ENCODE results near the gene RBM15. TPM values are rescaled to one million over a fixed set of nuclear protein-coding genes. Genes with fewer than 3 reads are reported as not detected.

The RBM15 gene
- total RNA-seq, 2 donors from 2014 or later, result 21.4 to 25.9 TPM

DNA sequence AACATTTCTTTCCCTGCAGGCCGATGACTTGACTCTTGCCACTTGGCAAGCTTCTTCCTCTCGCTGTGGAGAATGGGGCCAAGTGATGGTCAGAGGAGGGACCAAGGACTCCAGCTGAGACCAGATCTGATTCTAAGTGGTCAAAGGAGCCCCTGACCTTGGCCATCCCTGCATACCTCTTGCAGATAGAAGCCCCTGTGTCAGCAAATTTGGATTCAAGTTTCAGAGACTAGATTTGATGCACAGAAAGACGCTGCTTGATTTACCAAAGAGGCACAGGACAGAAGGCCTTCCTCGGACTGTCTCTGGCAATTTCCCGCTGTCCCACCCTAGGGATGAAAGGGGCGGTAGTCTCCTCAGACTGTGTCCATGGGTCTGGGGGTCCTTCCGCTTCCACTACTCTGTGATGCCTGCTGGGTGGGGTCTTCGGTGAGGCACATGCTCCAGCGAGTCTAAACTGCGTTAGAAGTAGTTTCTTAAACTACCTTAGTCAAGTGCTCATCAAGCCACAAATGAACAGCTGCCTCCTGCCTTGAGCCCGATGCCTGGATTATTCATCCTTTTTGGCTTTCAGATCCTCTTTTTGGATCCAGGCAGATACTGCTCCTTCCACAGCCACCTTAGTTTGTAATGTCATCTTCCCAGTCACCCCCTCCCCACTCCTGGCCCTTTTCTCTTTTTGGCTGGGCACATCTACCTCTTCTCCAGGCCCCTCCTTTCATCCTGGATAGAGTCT is 31.8 kb upstream of the RBM15 start:
- H3K4me3 ChIP-seq, result no peak overlapping the region
- no peaks in the 10 kb centered on the region for H3K9me3 ChIP-seq
- no peaks in the 10 kb centered on the region for H3K27me3 ChIP-seq
- H3K4me1 ChIP-seq, result peaks cover 14% of the 10 kb centered on the region
- intact Hi-C loops (cut with DNase I), result no loop called here
- no peak for DNase-seq
- TF ChIP-seq POLR2A (IDR thresholded peaks at IDR 0.05), result no peak
- TF ChIP-seq, protein P1, sequence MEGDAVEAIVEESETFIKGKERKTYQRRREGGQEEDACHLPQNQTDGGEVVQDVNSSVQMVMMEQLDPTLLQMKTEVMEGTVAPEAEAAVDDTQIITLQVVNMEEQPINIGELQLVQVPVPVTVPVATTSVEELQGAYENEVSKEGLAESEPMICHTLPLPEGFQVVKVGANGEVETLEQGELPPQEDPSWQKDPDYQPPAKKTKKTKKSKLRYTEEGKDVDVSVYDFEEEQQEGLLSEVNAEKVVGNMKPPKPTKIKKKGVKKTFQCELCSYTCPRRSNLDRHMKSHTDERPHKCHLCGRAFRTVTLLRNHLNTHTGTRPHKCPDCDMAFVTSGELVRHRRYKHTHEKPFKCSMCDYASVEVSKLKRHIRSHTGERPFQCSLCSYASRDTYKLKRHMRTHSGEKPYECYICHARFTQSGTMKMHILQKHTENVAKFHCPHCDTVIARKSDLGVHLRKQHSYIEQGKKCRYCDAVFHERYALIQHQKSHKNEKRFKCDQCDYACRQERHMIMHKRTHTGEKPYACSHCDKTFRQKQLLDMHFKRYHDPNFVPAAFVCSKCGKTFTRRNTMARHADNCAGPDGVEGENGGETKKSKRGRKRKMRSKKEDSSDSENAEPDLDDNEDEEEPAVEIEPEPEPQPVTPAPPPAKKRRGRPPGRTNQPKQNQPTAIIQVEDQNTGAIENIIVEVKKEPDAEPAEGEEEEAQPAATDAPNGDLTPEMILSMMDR (IDR thresholded peaks at IDR 0.05), result no peak
- 79 to 83% methylated on average over 11 of the region's 11 CpGs for WGBS, 2 donors
- ATAC-seq, result no peak
- H3K36me3 ChIP-seq (replicated peaks in 1 of 2; ENCODE audit: insufficient read depth in 1 of 2, low read depth in 2 of 2), result no peaks in the 10 kb centered on the region
- no peak overlapping the region for H3K27ac ChIP-seq

GRCh38 chr1:110308247-110308646 is 30.9 kb upstream of the RBM15 start:
- Histone ChIP-seq H3K4me3 (no peak overlapping the region), H3K36me3 (replicated peaks in 1 of 2; ENCODE audit: insufficient read depth in 1 of 2, low read depth in 2 of 2) (no peaks in the 10 kb centered on the region), H3K9me3 (no peaks in the 10 kb centered on the region), H3K4me1 (peaks cover 18% of the 10 kb centered on the region), H3K27ac (peak overlapping the region in 1 of 4 donors; percentile 2), H3K27me3 (no peaks in the 10 kb centered on the region)
- intact Hi-C loops (cut with DNase I), result no loop called here
- DNase-seq, result peak in 1 of 4 donors; percentile 20
- 71 to 78% methylated on average over 3 of the region's 3 CpGs for WGBS, 2 donors
- peak; percentile 34 for ATAC-seq
- no peak for TF ChIP-seq POLR2A (IDR thresholded peaks at IDR 0.05)
- TF ChIP-seq, protein P1 (IDR thresholded peaks at IDR 0.05), result no peak

DNA sequence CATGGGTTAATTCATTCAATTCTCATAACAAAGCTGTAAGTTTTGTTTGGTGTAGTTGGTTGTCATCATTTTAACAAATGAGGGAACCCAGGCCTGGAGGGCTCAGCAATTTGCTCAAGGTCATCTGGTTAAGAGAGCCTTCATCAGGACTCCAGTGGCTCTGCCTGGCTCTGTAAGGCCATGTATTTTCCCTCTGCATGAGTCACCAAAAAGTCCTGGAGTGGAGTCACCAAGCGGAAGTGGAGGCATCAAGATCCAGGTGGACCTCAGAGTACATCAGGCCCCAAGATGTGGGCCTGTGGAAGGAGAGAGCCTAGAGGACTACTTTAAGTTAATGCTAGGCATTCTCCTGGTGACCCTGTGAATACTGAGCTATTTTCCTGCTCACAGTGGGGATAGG is 30.0 kb upstream of the RBM15 start:
- Histone ChIP-seq H3K27me3 (no peaks in the 10 kb centered on the region), H3K36me3 (replicated peaks in 1 of 2; ENCODE audit: insufficient read depth in 1 of 2, low read depth in 2 of 2) (no peaks in the 10 kb centered on the region), H3K27ac (peak overlapping the region in 1 of 4 donors; percentile 2), H3K4me1 (peaks cover 18% of the 10 kb centered on the region), H3K4me3 (no peak overlapping the region), H3K9me3 (no peaks in the 10 kb centered on the region)
- WGBS, 2 donors, result 50 to 70% methylated on average over 1 of the region's 1 CpG
- DNase-seq (peak in 3 of 4 donors; percentile 16 to 29 (median 19)), ATAC-seq (peak; percentile 41)
- TF ChIP-seq, protein P1 (IDR thresholded peaks at IDR 0.05), result no peak
- TF ChIP-seq POLR2A (IDR thresholded peaks at IDR 0.05), result no peak
- intact Hi-C loops (cut with DNase I), result no loop called here

DNA sequence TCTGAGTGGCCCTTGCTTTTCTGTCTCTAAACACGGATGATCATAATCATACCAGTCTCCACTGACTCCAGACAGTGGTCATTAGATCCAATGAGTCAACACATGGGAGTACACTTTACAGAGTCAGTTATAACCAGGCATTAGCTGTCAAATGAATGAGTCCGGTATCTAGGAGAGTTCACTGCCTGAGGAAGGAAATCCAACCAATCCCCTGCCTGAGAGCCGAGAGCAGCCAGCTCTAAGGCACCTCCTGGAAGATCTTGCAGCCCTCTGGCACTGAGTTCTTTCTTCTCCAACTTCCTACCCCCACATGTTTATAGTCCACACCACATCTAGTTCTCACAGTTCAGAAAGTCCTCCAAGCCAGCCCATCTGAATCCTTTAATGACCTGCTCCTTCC is 29.4 kb upstream of the RBM15 start:
- 71 to 78% methylated on average over 3 of the region's 3 CpGs for WGBS, 2 donors
- H3K27ac ChIP-seq, result peak overlapping the region in 1 of 4 donors; percentile 2
- H3K9me3 ChIP-seq, result no peaks in the 10 kb centered on the region
- intact Hi-C loops (cut with DNase I), result loop anchor here (5.0 to 10.0 kb wide), 2 partner anchors 102 to 145 kb away; partner anchors contain the start of gene PROK1
- TF ChIP-seq, protein P1 (IDR thresholded peaks at IDR 0.05), result no peak
- DNase-seq (no peak), ATAC-seq (no peak)
- H3K4me1 ChIP-seq, result peaks cover 18% of the 10 kb centered on the region
- no peaks in the 10 kb centered on the region for H3K36me3 ChIP-seq (replicated peaks in 1 of 2; ENCODE audit: insufficient read depth in 1 of 2, low read depth in 2 of 2)
- H3K27me3 ChIP-seq, result no peaks in the 10 kb centered on the region
- no peak overlapping the region for H3K4me3 ChIP-seq

DNA sequence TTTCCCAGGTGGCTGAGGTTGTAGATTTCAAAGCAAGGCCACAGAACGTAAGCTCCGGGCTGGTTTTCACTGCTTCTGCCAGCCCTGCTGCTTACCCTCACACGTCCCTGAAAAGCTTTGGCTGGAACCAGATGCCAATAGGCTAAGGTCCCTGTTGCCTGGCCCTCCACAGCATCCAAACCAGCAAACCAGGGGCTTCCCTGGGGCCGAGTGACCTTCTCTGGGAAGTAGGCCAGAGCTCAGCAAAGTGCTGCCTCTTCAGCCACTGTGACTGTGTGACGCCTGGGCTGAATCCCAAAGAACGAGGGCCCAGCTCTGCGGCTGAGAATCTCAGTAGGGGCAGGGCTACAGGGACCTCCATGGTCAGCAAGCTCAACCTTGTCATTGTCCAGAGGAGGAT is 28.9 kb upstream of the RBM15 start:
- no peaks in the 10 kb centered on the region for H3K9me3 ChIP-seq
- ATAC-seq, result no peak
- H3K4me3 ChIP-seq, result no peak overlapping the region
- peaks cover 18% of the 10 kb centered on the region for H3K4me1 ChIP-seq
- WGBS, 2 donors, result 57 to 66% methylated on average over 7 of the region's 7 CpGs
- no peaks in the 10 kb centered on the region for H3K27me3 ChIP-seq
- no peak overlapping the region for H3K27ac ChIP-seq
- TF ChIP-seq POLR2A (IDR thresholded peaks at IDR 0.05), result no peak
- TF ChIP-seq, protein P1 (IDR thresholded peaks at IDR 0.05), result no peak
- DNase-seq, result peak in 1 of 4 donors; percentile 27
- no peaks in the 10 kb centered on the region for H3K36me3 ChIP-seq (replicated peaks in 1 of 2; ENCODE audit: insufficient read depth in 1 of 2, low read depth in 2 of 2)
- intact Hi-C loops (cut with DNase I), result loop anchor here (5.0 to 10.0 kb wide), 2 partner anchors 103 to 145 kb away; partner anchors contain the start of gene PROK1
